ENCODE data around the gene ZNF280D.

ZNF280D gene

DNA sequence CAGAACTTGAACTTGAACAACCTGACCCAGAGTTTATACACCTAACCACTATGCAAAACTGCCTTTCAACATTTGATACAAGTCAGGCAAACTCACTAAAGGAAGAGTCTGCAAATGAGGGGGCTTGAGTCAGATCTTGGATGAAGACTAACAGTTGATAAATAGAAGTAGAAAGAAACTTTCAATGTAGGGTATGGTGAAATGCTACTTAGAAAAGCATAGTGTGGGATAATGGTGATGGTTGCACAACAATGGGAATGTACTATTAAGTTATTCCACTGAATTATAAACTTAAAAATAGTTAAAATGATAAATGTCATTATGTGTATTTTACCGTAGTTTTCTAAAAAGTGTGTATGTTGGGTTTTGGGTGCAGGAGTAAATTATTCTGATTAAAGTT is 19.7 kb upstream of the ZNF280D start:
- DNase-seq (ENCODE audit: low spot score), result no peak

DNA sequence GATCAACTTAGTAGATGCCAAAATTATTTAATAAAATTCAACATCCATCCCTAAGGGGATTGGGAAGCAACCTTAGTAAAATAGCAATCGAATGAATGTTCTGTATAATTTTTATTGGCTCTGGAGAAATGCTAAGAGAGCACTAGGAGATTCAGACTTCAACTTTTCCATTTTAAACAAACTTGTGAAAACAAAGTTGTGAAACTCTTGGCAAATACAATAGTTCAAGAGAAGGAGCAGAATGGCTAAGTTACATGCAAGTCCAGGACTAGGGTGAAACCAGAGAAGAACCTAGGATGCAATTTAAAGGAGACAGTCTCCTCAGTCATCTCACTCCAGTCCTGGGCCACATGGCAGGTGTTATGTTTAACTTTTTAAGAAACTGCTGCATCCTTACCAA is 16.7 kb upstream of the ZNF280D start:
- DNase-seq (ENCODE audit: low spot score), result no peak

DNA sequence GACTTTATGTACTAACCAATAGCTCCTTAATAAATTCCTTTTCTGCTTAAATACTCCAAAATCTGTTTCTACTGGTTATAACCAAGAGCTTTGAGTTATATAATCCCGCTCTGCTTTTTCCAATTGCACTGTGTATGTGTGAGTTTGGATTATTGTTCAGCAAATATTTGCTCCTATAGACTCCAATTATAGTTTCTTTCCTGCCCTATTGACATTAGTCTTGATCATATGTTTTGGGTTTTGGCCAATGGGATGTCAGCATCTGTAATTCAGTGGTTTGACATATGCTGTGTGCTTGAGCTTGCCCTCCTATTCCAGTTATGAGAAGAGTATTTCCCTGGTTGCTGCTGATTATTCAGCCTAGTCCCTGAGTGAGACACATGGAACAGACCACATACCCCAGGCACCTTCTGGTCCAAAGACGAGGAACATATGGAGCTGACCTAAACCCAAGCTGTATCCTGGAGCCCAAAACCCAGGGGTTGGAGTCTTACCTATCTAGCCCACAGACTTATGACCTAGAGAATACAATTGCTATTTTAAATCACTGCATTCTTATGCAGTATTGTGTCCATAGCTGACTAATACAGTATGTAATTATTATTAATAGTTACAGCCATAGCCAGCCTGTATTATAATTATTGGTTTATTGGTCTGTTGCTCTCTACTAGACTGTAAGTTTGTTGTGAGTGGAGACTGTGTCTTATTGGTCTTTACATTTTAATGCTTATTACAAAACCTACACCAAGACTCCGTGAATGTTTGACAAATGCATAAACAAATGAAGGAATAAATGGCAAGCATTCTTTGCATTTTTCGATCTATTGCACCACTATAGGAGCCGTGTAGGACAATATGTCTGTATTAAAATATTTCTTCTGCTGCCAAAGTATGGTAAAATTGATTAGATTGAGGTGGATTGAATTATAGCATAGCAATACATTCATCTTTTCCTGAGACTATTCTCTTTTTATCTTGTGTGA is 11.7 kb upstream of the ZNF280D start:
- no peak for DNase-seq (ENCODE audit: low spot score)

DNA sequence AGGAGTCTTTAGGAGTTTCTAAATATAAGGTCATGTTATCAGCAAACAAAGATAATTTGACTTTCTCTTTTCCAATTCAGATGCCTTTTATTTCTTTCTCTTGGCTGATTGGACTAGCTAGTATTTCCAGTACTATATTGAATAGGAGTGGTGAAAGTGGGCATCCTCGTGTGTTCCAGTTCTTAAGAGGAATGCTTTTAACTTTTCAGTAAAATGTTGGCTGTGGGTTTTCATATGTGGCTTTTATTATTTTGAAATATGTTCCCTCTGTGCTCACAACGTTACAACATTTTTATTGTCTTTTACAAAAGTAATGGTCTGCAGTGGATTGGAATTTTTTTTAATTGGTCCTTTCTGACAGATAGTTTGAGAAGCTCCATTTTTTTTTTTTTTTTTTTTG is 8.2 kb upstream of the ZNF280D start:
- no peak for DNase-seq (ENCODE audit: low spot score)

- DNase-seq (ENCODE audit: low spot score), result peak; percentile 46
These were observed 6.8 kb upstream of the ZNF280D start for GRCh38 chr15:56739964-56740640.

GRCh38 chr15:56739474-56739873 is 6.2 kb upstream of the ZNF280D start:
- DNase-seq (ENCODE audit: low spot score), result no peak

- DNase-seq (ENCODE audit: low spot score), result no peak
These were observed 4.5 kb upstream of the ZNF280D start for GRCh38 chr15:56737791-56738190.

DNA sequence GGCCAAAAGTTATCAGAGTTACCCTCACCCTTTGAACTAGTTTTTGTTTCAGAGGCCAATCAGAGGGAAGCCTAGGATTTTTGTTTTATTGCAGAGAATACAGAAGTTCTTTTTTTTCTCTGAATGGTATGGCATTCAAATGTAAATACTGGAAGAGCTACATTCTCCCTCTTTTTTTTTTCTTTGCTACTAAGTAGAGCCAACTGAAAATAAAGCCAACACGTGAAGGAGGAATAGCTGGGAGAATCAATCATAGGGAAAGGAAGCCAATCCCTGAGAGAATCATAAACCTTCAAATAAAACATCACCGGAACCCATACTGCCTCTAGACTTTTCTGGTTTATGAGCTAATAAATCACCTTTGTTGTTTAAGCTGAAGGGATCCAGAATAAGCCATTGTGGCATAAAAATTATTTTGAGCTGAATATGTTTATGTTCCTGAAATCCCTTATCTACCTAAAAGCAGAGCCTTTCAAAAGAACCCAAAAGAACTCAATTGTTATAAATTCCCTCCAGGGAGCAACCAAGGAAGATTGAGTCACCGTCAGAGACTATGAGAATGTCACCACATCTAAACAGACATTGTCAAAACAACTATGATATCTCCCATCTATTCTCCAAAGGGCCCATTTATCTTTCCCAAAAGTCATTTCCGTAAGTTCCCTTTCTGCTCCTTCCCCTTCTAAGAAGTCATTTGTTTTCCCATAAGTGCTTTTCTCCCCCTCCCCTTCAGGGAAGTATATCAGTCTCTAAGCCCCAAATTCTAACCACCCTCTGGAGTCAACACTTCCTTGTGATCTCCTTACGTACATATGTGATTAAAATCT is 3.8 kb upstream of the ZNF280D start:
- no peak for DNase-seq (ENCODE audit: low spot score)

DNA sequence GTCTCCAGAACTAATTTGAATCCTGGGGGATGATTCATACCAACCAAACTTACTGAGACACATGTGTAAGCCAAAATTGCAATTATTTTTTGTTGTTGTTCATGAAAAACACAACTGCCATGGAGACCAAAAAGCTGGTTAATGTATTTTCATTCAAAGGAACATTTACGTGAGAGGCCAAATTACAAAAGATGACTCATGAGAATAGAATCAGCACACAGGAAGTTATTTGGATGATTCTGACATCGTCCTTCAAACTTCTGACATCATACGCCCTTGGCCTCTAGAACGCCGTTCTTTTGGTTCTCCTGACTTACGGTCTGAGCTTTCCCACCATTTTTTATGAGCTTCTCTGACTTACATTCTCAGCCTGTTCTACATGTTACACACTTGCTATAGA is 3.0 kb upstream of the ZNF280D start:
- no peak for DNase-seq (ENCODE audit: low spot score)

DNA sequence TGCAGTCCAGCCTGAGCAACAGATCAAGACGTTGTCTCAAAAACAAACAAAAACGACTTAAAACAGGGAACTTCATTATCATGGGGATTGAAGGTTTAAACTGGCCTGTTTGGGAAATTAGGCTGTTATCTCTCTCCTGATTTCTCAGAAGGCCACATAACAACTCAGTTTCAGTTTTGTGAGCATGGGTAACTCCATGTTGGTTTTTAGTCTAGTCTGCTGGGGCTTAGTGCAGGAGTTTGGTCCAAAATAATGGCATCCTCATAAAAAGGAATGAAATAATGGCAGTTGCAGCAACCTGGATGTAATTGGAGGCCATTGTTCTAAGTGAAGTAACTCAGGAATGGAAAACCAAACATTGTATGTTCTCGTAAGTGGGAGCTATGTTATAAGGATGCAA is 2.3 kb upstream of the ZNF280D start:
- DNase-seq (ENCODE audit: low spot score), result no peak

GRCh38 chr15:56734013-56734635 is 815 bp upstream of the ZNF280D start:
- no peak for DNase-seq (ENCODE audit: low spot score)

- no peak for DNase-seq (ENCODE audit: low spot score)
These were observed 498 bp downstream of the ZNF280D start for GRCh38 chr15:56732886-56733135.

- DNase-seq (ENCODE audit: low spot score), result peak; percentile 35
These were observed 999 bp downstream of the ZNF280D start for GRCh38 chr15:56732135-56732885.

- DNase-seq (ENCODE audit: low spot score), result no peak
These were observed 1.8 kb downstream of the ZNF280D start for GRCh38 chr15:56731548-56731947.

GRCh38 chr15:56729561-56729960 is 3.7 kb downstream of the ZNF280D start:
- no peak for DNase-seq (ENCODE audit: low spot score)

- DNase-seq (ENCODE audit: low spot score), result no peak
These were observed 7.9 kb downstream of the ZNF280D start for GRCh38 chr15:56725386-56725785.

DNA sequence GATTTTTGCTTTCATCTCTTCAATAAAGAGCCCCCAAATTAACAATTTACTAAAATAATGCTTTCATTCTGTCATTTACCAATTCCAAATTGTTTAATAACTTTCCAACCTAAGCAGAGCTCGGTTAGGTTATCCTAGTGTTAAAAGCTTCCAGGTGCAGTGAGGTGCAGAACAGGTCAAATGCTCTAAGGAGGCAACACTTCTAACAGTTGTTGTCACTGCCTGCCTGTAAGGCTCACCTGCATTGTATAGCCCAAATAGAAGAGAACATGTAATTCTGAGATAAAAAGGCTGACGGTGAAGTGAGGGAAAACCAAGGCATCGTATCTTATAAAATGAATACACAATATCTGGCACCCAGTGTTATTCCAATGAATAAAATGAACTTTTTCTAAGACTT is 9.1 kb downstream of the ZNF280D start:
- no peak for DNase-seq (ENCODE audit: low spot score)

DNA sequence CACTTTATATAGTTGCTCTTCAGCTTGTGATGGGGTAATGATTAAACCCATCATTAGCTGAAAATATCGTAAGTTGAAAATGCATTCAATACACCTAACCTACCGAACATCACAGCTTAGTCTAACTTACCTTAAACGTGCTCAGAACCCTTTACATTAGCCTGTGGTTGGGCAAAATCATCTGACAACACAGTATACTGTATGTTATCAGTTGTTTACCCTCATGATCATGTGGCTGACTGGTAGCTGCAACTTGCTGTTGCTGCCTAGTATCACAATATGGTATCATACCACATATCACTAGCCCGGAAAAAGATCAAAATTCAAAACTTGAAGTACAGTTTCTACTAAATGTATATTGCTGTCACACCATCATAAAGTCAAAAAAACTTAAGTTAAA is 9.5 kb downstream of the ZNF280D start:
- no peak for DNase-seq (ENCODE audit: low spot score)

- DNase-seq (ENCODE audit: low spot score), result no peak
These were observed 13.3 kb downstream of the ZNF280D start for GRCh38 chr15:56719774-56720555.

DNA sequence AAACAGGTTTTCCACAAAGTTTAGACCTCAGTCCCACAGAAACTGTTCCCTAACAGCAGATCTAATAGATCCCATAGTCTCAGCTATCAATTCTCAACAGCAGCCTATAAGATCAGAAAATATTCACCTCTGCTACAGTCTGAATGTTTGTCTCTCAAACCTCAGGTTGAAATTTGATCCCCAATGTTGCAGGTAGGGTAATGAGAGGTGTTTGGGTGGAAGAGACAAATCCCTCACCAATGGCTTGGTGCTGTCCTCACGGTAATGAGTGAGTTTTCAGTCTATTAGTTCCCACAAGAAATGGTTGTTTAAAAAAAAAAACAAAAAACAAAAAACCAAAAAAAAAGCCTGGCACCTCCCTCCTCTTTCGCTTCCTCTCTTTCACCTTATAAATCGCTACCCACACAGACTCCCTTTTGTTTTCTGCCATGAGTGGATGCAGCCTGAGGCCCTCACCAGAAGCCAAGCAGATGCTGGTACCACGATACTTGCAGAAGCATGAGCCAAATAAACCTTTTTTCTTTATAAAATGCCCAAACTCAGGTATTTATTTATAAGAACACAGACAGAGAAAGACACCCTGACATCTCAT is 14.2 kb downstream of the ZNF280D start:
- DNase-seq (ENCODE audit: low spot score), result peak; percentile 13

All from NAMALWA (cell line).